ENCODE measurements around the gene GGT7. TPM values are rescaled to one million over a fixed set of nuclear protein-coding genes. Genes with fewer than 3 reads are reported as not detected.

Gene GGT7
- polyA plus RNA-seq, 1 donor from 2014 or later, result 42.9 TPM

GRCh38 chr20:34831936-34832335 is 40.7 kb downstream of the GGT7 start:
- H3K79me2 ChIP-seq (replicated peaks; ENCODE audit: insufficient read depth, low read length), result no peaks in the 10 kb centered on the region
- H2AFZ ChIP-seq (ENCODE audit: low read depth, low read length), result no peak overlapping the region
- no peaks in the 10 kb centered on the region for H4K20me1 ChIP-seq (ENCODE audit: insufficient read depth)
- TF ChIP-seq TAF1 (IDR thresholded peaks at IDR 0.05; ENCODE audit: low read depth), result no peak
- no peak for TF ChIP-seq EZH2 (IDR thresholded peaks at IDR 0.05; ENCODE audit: borderline replicate concordance, insufficient read depth, low read length, poor library complexity, severe bottlenecking)
- TF ChIP-seq EP300 (conservative IDR thresholded peaks at IDR 0.05; ENCODE audit: poor library complexity, severe bottlenecking), result no peak
- no peak for TF ChIP-seq CTCF (IDR thresholded peaks at IDR 0.05; ENCODE audit: poor library complexity, severe bottlenecking)
- TF ChIP-seq REST (IDR thresholded peaks at IDR 0.05; ENCODE audit: borderline replicate concordance), result no peak
- TF ChIP-seq RAD21 (conservative IDR thresholded peaks at IDR 0.05), result no peak
- no peak for TF ChIP-seq POLR2AphosphoS5 (IDR thresholded peaks at IDR 0.05)
- TF ChIP-seq MXI1 (conservative IDR thresholded peaks at IDR 0.05; ENCODE audit: poor library complexity, severe bottlenecking), result no peak
- no peak for TF ChIP-seq SMC3 (conservative IDR thresholded peaks at IDR 0.05; ENCODE audit: poor library complexity)
- H3F3A ChIP-seq (ENCODE audit: insufficient read depth, low read length, poor library complexity, severe bottlenecking), result no peaks in the 10 kb centered on the region
- no peak overlapping the region for H3K4me2 ChIP-seq (ENCODE audit: low read length)
- H3K27ac ChIP-seq (ENCODE audit: low read length), result no peak overlapping the region
- no peak overlapping the region for H3K9ac ChIP-seq (ENCODE audit: low read length)
- H3K9me2 ChIP-seq (ENCODE audit: insufficient read depth, low read length), result no peaks in the 10 kb centered on the region
- no peak overlapping the region for H3K4me3 ChIP-seq (ENCODE audit: low read length)
- H3K9me3 ChIP-seq (ENCODE audit: low read length), result no peaks in the 10 kb centered on the region
- no peaks in the 10 kb centered on the region for H3K36me3 ChIP-seq (ENCODE audit: insufficient read depth, low read length)
- no peaks in the 10 kb centered on the region for H3K27me3 ChIP-seq (ENCODE audit: insufficient read depth, low read depth, low read length)

GRCh38 chr20:34829191-34829590 is 43.5 kb downstream of the GGT7 start:
- TF ChIP-seq EP300 (conservative IDR thresholded peaks at IDR 0.05; ENCODE audit: poor library complexity, severe bottlenecking) (no peak), POLR2AphosphoS5 (IDR thresholded peaks at IDR 0.05) (no peak), TAF1 (IDR thresholded peaks at IDR 0.05; ENCODE audit: low read depth) (no peak), REST (IDR thresholded peaks at IDR 0.05; ENCODE audit: borderline replicate concordance) (no peak), EZH2 (IDR thresholded peaks at IDR 0.05; ENCODE audit: borderline replicate concordance, insufficient read depth, low read length, poor library complexity, severe bottlenecking) (no peak), SMC3 (conservative IDR thresholded peaks at IDR 0.05; ENCODE audit: poor library complexity) (no peak), CTCF (IDR thresholded peaks at IDR 0.05; ENCODE audit: poor library complexity, severe bottlenecking) (no peak), MXI1 (conservative IDR thresholded peaks at IDR 0.05; ENCODE audit: poor library complexity, severe bottlenecking) (no peak), RAD21 (conservative IDR thresholded peaks at IDR 0.05) (no peak)
- no peaks in the 10 kb centered on the region for H3K9me3 ChIP-seq (ENCODE audit: low read length)
- H3K4me3 ChIP-seq (ENCODE audit: low read length), result no peak overlapping the region
- no peak overlapping the region for H3K27ac ChIP-seq (ENCODE audit: low read length)
- no peaks in the 10 kb centered on the region for H3K27me3 ChIP-seq (ENCODE audit: insufficient read depth, low read depth, low read length)
- H2AFZ ChIP-seq (ENCODE audit: low read depth, low read length), result no peak overlapping the region
- no peak overlapping the region for H3K9ac ChIP-seq (ENCODE audit: low read length)
- H3K4me2 ChIP-seq (ENCODE audit: low read length), result no peak overlapping the region
- no peaks in the 10 kb centered on the region for H3F3A ChIP-seq (ENCODE audit: insufficient read depth, low read length, poor library complexity, severe bottlenecking)
- no peaks in the 10 kb centered on the region for H3K9me2 ChIP-seq (ENCODE audit: insufficient read depth, low read length)
- no peaks in the 10 kb centered on the region for H4K20me1 ChIP-seq (ENCODE audit: insufficient read depth)
- H3K79me2 ChIP-seq (replicated peaks; ENCODE audit: insufficient read depth, low read length), result peaks cover 10% of the 10 kb centered on the region
- H3K36me3 ChIP-seq (ENCODE audit: insufficient read depth, low read length), result no peaks in the 10 kb centered on the region
